Head of caudate nucleus (tissue), 42 donors: Measurements from ENCODE around the gene MLH3.

Experiments used
- DNase-seq, 42 donors: peaks; one replicate each; pipeline versions ENCODE4 v3.0.0 to v3.0.0-alpha.2; 2020 to 2021; ENCODE audit warnings: mixed read lengths in 7 of 42
- intact Hi-C: fragments of 100-400 bp; cut with DNase I; formaldehyde crosslinking; loops from one replicate; pipeline ENCODE4 v1.15.0; 2022

MLH3 gene

DNA sequence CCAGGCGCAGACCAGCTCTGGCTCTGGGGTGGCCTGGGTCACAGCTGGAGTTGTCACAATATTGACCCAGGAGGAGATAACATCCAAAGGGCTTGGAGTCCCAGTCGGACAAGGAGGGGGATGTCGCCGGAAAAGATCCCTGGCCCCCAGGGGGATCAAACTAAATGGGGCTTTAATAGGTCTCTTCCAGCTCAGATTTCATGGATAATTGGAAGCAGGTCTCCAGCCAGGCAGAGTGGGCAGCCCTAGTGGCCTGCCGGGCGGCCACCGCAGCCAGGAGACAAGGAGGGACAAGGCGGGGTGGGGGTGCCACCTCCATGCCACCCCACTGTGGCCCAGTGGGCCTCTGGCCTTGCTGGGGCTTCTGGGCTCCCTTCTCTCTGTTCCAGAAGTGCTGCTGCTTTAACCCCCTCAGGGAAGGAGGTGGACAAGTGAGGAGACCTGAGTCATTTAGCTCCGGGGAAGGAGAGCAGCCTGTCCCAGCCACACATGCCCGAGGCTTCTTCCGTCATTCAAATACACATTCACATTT lies 72.8 kb downstream of the MLH3 start:
- DNase-seq = peak in 2 of 42 donors; percentile 28 to 29
- intact Hi-C loops = no loop called here

GRCh38 chr14:74977901-74978385 lies 73.3 kb downstream of the MLH3 start:
- peak in 1 of 42 donors; percentile 6 for DNase-seq

DNA sequence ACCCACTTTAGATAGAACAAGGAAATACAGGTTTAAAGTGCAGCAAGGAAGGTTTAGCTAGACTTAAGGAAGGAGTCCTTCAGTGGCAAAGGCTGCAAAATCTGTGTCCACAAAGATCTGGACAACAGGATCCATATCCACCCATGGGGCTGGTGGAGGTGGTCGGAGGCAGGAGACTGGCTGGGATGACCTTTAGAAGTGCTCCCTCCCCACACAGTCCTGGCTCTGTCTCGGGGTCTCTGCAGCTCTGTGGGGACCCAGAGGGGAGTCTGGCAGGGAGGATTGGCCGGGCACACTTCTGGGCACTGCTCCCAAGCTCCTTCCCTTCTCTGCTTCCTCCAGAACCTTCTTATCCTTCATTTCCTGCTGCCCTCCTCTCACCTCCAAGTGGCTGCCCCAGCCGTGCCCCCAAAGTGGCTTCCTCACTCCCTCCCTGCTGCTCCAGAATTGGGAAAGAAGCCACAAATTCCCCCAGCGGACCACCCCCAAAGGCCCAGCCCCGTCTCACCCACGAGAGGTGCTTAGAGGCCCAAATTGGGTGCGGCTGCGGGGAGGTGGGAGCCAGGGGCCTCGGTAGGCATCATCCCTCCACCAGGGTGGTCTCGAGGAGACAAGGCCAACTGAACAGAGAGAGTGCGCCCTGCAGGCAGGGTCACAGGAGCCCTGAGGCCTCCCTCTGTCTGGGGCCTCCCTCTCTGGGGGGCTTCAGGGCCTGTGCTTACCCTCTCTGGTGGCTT lies 73.9 kb downstream of the MLH3 start:
- intact Hi-C loops = no loop called here
- peak in 2 of 42 donors; percentile 12 to 16 for DNase-seq

More at GRCh38 chr14:74977901-74978385, 73.3 kb downstream of the MLH3 start:
- intact Hi-C loops = no loop called here

GRCh38 chr14:74976264-74977113 lies 74.8 kb downstream of the MLH3 start:
- intact Hi-C loops = no loop called here
- peak in 1 of 42 donors; percentile 20 for DNase-seq

DNA sequence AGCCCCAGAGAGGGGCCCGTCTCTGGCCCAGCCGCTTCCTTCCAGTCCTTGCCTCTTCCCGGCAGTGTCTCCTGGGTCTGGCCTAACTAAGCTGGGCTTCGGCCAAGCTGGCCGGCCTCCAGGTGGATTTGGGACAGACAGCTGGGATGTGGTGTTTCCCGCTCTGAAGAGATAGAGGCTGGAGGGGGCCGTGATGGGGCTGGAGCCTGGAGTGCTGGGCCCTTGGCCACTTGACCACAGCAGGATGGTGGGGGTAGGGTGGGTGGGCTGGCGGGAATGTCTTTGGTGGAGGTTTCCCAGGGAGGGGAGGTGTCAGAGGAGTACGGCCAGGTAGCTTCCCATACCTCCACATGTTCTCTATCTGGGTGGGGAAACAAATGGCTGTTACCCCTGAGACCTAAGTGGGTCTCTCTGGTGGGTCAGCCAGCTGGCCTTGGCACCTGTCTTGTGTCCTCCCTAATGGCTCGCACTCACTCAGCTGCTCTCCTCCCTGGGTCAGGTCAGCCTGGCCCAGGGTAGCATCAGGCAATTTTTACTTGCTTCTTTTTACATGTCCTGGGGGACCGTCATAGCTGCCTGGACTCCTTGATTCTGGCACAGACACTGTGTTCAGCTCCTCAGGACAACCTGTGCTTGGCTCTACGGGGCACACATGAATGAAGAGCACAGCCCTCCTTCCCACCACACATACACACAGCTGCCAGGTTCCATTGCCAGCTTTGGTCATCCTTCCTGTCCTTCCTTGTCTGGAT lies 76.0 kb downstream of the MLH3 start:
- peak in 1 of 42 donors; percentile 22 for DNase-seq
- intact Hi-C loops = no loop called here

DNA sequence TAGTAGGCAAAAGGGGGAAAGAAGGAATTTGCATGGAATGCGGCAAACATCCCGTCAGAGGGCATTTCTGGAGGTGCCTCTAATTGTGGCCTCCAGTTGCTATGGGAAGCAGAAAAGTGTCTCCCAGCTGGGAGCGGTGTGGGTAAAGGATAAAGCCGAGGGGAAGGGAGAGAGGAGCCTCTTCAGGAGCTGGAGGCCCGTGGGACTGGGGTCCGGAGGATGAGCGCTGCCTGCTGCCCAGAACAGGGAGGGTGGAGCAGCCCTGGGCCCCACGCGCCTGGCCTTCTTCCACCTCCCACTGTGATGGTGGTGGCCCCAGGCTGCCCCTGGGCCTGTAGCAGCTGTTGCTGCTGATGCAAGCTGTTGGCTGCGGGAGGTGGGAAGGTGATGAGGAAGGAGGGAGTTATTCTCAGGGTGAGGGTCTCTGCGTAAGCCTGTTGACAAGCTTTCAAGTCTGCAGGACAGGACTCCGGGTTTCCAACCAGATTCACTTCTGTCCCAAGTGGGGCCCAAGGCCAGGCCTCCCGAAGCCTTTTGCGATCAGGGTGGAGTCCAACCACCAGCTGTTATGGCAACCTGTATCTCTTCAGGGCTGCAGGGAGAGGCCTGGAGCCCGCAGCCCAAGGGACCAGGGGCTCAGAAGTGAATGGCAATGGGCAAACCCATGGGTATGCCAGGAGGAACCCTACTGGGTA lies 76.8 kb downstream of the MLH3 start:
- DNase-seq = peak in 1 of 42 donors; percentile 10
- intact Hi-C loops = no loop called here

- intact Hi-C loops = no loop called here
- DNase-seq = peak in 1 of 42 donors; percentile 15
Observed at GRCh38 chr14:74973905-74974363, 77.3 kb downstream of the MLH3 start.

DNA sequence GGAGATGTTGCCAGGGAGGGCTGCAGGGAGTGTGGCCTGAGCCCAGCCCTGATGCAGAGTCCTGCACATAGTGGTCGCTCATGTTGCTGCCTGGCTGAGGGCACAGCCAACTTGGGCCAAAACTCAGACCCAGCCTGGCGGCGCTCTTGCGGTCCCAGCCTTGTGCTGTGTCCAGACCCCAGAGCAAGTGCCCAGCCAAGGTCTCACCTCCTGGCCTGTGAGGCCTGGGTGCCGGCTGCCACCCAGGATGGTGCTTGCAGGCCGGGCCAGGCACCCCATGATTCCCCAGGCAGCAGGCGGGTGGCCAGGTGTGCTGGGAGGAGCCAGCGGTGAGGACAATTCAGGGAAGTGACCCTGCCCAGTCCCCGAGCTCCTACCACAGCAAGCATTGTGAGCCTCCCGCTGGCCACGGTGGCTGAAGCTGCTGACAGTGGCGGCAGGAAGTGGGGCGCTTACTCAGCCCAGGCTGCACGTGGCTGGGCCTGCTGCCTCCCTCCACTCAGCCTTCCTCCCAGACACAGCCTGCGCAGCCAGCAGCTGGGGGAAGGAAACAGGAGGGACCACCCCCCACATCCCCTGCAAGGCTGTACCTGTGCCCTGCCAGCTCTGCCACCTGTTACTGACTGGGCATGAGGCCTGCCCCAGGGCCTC lies 78.1 kb downstream of the MLH3 start:
- intact Hi-C loops = no loop called here
- DNase-seq = peak in 5 of 42 donors; percentile 12 to 42 (median 29)

GRCh38 chr14:74968811-74969210 lies 82.5 kb downstream of the MLH3 start:
- no peak for DNase-seq
- intact Hi-C loops = no loop called here

DNA sequence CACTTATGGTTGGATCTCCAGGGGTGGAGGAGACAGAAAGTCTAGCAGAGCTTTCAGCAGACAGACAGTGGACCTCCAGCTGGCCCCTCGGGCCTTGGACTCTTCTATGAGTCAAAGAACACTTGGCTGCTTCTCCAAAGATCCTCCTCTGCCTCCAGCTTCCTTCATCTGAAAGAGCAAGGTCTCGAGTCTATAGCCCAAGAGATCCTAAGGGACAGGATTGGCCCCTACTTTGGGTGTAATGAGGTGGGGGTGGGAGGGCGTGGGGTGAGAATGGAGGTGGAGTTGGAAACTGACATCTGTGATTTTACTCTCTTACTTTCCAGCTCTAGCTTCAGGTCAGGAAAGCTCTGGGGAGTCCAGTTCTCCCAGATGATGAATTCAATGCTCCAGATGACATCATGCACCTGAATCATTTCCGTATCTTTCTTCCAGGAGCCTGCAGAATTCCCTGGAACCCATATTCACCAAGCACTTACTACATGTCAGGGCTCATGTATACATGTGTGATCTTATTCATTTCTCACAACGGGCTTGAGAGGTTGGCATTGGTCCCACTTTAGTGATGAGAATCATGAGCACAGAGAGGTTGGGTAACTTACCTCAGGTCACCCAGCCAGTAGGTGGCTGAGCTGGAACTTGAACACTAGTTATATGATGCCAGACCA lies 85.6 kb downstream of the MLH3 start:
- DNase-seq = no peak

GRCh38 chr14:74964787-74965485 lies 86.3 kb downstream of the MLH3 start:
- DNase-seq = no peak
- intact Hi-C loops = no loop called here

More for the DNA sequence above, 85.6 kb downstream of the MLH3 start:
- intact Hi-C loops = no loop called here
